Common myeloid progenitor, CD34-positive (primary cell): ENCODE measurements around the gene AAGAB.

ENCODE experiments used
- CTCF ChIA-PET: fragments of 350-600 bp; sonication (Branson Sonifier 250); formaldehyde crosslinking; loops from one replicate; lab custom pipeline; 2021; ENCODE audit warnings: antibody characterized with exemption; lab: Charles Lee
- POLR2A ChIA-PET: fragments of 350-600 bp; sonication (Branson Sonifier 250); formaldehyde crosslinking; loops from one replicate; lab custom pipeline; 2021; ENCODE audit warnings: antibody characterized with exemption; lab: Charles Lee
- DNase-seq, 3 donors: peaks; one replicate each; pipeline versions ENCODE4 v3.0.0 to v3.0.0-alpha.2; 2013
- H3K27ac ChIP-seq, 2 experiments: 1 replicate in 1 of 2; 2 replicates in 1 of 2; pipeline ENCODE4 v1.7.0; 2013; ENCODE audit warnings: inconsistent platforms in 2 of 2, low read length in 2 of 2, mild to moderate bottlenecking in 2 of 2, low read depth in 1 of 2, moderate library complexity in 1 of 2; ENCODE audit not compliant: severe bottlenecking in 2 of 2, insufficient read depth in 1 of 2, poor library complexity in 1 of 2
- H3K27me3 ChIP-seq, 5 experiments: replicated peaks in 2 of 5; 1 replicate in 3 of 5; 2 replicates in 2 of 5; pipeline versions ENCODE4 v1.6.1 to v1.7.0; 2013; ENCODE audit warnings: low read length in 4 of 5, mild to moderate bottlenecking in 2 of 5, moderate library complexity in 2 of 5, inconsistent platforms in 1 of 5; ENCODE audit not compliant: insufficient read depth in 5 of 5, control insufficient read depth in 4 of 5
- H3K36me3 ChIP-seq, 4 experiments: 1 replicate in 2 of 4; 2 replicates in 2 of 4; pipeline versions ENCODE4 v1.6.1 to v1.7.0; 2013; ENCODE audit warnings: low read length in 3 of 4, control low read depth in 1 of 4, mild to moderate bottlenecking in 1 of 4; ENCODE audit not compliant: control insufficient read depth in 4 of 4, insufficient read depth in 4 of 4
- H3K4me1 ChIP-seq, 4 experiments: 1 replicate in 3 of 4; 2 replicates in 1 of 4; pipeline versions ENCODE4 v1.6.1 to v1.7.1; 2013; ENCODE audit warnings: low read length in 3 of 4, mild to moderate bottlenecking in 3 of 4, control low read depth in 1 of 4, inconsistent platforms in 1 of 4, moderate library complexity in 1 of 4; ENCODE audit not compliant: control insufficient read depth in 4 of 4, insufficient read depth in 4 of 4; ENCODE audit errors: control extremely low read depth in 1 of 4
- H3K4me3 ChIP-seq, 7 experiments: 1 replicate in 4 of 7; 2 replicates in 3 of 7; pipeline versions ENCODE4 v1.5.1 to v1.7.0; 2013; ENCODE audit warnings: mild to moderate bottlenecking in 7 of 7, low read length in 6 of 7, moderate library complexity in 6 of 7, inconsistent platforms in 2 of 7, low read depth in 2 of 7, control low read depth in 1 of 7; ENCODE audit not compliant: insufficient read depth in 4 of 7, control insufficient read depth in 1 of 7; ENCODE audit errors: extremely low read depth in 1 of 7
- H3K9me3 ChIP-seq, 5 experiments: 1 replicate in 4 of 5; 2 replicates in 1 of 5; pipeline versions ENCODE4 v1.6.1 to v1.7.1; 2013; ENCODE audit warnings: low read length in 4 of 5, mild to moderate bottlenecking in 2 of 5, inconsistent platforms in 1 of 5, low read depth in 1 of 5, moderate library complexity in 1 of 5; ENCODE audit not compliant: control insufficient read depth in 4 of 5, insufficient read depth in 2 of 5; ENCODE audit errors: control extremely low read depth in 1 of 5
- WGBS: methylation state at CpG from one replicate; pipeline ENCODE4 v1.1.5; 2013; ENCODE audit not compliant: insufficient coverage; 5-methylcytosine and 5-hydroxymethylcytosine counted together

AAGAB gene

DNA sequence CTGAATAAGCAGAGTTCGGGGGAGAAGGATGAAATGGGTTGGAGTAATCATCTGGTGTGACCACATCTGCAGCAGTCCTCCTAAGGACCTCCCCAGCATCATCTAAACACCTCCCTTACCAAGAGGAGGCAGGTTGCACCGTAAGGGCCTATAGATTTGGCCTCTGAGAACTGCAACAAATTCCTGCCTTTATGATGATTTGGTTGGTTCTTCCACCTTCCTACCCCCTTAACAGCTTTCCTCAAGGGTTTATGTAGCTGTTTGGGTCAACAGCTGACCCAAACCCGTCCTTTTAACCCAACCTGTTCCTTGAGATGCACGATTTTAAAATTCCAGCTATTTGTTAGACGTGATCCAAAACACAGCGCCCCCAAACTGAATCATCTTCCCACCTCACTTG, 58.2 kb downstream of the AAGAB start:
- WGBS = 97% methylated on average over 4 of the region's 6 CpGs
- no peaks in the 10 kb centered on the region for H3K9me3 ChIP-seq
- H3K4me3 ChIP-seq = no peak overlapping the region
- POLR2A ChIA-PET = no interaction called here
- DNase-seq = no peak
- H3K4me1 ChIP-seq = peaks cover 0 to 20% (median 3%) of the 10 kb centered on the region in 4 experiments
- CTCF ChIA-PET = interaction anchor here (0.6 kb wide), 1 partner anchor 531 kb away, joined by 3 read pairs; no protein-coding TSS in a partner anchor
- no peak overlapping the region for H3K27ac ChIP-seq
- peaks cover 6 to 37% (median 16%) of the 10 kb centered on the region in 4 experiments for H3K36me3 ChIP-seq
- no peaks in the 10 kb centered on the region for H3K27me3 ChIP-seq

DNA sequence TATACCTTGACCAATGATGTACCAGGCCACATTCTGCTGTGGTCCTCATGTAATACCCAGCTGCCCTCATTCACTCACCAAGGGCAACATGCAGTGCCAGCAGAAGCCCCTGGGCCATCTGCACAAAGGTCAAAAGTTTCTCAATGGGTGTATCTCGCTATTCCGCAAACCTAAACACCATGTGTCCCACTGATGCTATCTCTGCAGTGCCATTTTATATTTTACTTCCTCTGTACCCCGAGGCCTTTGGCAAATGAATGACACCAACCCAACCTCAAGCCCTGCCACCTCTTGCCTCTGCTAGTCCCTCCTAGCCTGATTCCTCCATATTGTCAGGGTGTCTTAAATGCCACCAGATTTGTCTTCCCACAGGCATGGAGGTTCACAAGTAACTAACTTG, 59.2 kb downstream of the AAGAB start:
- peaks cover 9 to 43% (median 25%) of the 10 kb centered on the region in 4 experiments for H3K36me3 ChIP-seq
- CTCF ChIA-PET = interaction anchor here (1.9 kb wide), 1 partner anchor 10 kb away, joined by 4 read pairs; no protein-coding TSS in a partner anchor
- no peaks in the 10 kb centered on the region for H3K9me3 ChIP-seq
- no peaks in the 10 kb centered on the region for H3K27me3 ChIP-seq
- POLR2A ChIA-PET = no interaction called here
- no peak overlapping the region for H3K4me3 ChIP-seq
- no peak overlapping the region for H3K27ac ChIP-seq
- DNase-seq = no peak
- 80% methylated on average over 3 of the region's 3 CpGs for WGBS
- H3K4me1 ChIP-seq = peaks cover 0 to 10% (median 2%) of the 10 kb centered on the region in 4 experiments

DNA sequence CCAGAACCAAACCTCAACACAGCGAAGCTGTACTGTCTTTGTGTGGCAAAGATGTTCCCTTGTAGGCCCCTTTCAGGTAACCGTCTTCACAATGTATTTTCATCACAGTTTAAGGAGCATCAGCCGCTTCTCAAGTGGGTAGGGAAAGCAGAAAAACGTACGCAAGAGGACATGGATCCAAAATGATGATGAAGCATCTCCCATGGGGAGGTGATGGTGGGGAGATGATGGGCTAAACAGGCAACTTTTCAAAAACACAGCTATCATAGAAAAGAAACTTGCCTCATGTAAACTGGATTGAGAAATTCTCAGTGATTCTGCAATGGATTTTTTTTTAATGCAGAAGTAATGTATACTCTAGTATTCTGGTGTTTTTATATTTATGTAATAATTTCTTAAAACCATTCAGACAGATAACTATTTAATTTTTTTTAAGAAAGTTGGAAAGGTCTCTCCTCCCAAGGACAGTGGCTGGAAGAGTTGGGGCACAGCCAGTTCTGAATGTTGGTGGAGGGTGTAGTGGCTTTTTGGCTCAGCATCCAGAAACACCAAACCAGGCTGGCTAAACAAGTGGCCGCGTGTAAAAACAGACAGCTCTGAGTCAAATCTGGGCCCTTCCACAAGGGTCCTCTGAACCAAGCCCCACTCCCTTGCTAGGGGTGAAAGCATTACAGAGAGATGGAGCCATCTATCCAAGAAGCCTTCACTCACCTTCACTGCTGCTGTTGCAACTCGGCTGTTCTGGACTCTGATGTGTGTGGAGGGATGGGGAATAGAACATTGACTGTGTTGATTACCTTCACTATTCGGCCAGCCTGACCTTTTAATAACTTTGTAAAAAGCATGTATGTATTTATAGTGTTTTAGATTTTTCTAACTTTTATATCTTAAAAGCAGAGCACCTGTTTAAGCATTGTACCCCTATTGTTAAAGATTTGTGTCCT, 60.0 kb downstream of the AAGAB start:
- no peaks in the 10 kb centered on the region for H3K27me3 ChIP-seq
- peaks cover 10 to 41% (median 31%) of the 10 kb centered on the region in 4 experiments for H3K36me3 ChIP-seq
- POLR2A ChIA-PET = interaction anchor here (0.6 to 0.8 kb wide), 2 partner anchors 8 to 422 kb away, joined by 3 read pairs; no protein-coding TSS in a partner anchor
- DNase-seq = no peak
- no peak overlapping the region for H3K4me3 ChIP-seq
- CTCF ChIA-PET = interaction anchor here (1.9 kb wide), 1 partner anchor 11 kb away, joined by 4 read pairs; no protein-coding TSS in a partner anchor
- peaks cover 0 to 7% (median 2%) of the 10 kb centered on the region in 4 experiments for H3K4me1 ChIP-seq
- H3K27ac ChIP-seq = no peak overlapping the region
- no peaks in the 10 kb centered on the region for H3K9me3 ChIP-seq
- WGBS = 88% methylated on average over 5 of the region's 9 CpGs

DNA sequence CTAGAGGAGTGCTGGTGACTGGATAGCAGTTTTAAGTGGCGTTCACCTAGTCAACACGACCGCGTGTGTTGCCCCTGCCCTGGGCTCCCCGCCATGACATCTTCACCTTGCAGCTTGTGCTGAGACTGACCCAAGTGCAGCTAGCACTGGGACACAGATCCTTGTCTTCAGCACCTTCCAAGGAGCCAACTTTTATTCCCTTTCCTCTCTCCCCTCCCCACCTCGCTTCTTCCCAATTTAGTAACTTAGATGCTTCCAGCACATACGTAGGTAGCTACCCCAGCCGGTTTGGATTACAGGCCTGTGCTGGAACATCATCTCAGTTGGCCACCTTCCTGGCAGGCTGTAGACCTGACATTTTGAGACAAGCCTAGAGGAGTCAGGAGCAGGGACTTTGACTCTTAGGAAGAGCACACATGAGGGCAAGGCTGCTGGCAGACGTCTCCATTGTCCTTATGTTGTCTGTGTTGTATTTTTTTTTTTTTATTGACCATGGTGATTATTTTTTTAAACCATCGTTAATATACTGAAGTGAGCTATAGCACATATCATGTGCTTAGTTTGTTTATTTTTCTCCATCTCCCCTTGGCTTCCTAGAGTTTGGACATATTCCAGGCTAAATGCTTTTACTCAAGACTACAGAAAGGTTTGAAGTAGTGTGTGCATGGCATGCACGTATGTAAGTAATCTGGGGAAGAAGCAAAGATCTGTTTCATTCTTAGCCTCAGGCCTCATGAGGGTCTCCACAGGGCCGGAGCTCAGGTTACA, 61.1 kb downstream of the AAGAB start:
- peaks cover 0 to 2% (median 2%) of the 10 kb centered on the region in 4 experiments for H3K4me1 ChIP-seq
- H3K36me3 ChIP-seq = peaks cover 10 to 51% (median 37%) of the 10 kb centered on the region in 4 experiments
- ChIA-PET POLR2A (interaction anchor here (0.6 kb wide), 1 partner anchor 9 kb away, joined by 3 read pairs; no protein-coding TSS in a partner anchor), CTCF (interaction anchor here (1.9 kb wide), 1 partner anchor 12 kb away, joined by 4 read pairs; no protein-coding TSS in a partner anchor)
- no peak overlapping the region for H3K27ac ChIP-seq
- 93% methylated on average over 11 of the region's 12 CpGs for WGBS
- H3K9me3 ChIP-seq = no peaks in the 10 kb centered on the region
- H3K4me3 ChIP-seq = no peak overlapping the region
- H3K27me3 ChIP-seq = no peaks in the 10 kb centered on the region
- no peak for DNase-seq

DNA sequence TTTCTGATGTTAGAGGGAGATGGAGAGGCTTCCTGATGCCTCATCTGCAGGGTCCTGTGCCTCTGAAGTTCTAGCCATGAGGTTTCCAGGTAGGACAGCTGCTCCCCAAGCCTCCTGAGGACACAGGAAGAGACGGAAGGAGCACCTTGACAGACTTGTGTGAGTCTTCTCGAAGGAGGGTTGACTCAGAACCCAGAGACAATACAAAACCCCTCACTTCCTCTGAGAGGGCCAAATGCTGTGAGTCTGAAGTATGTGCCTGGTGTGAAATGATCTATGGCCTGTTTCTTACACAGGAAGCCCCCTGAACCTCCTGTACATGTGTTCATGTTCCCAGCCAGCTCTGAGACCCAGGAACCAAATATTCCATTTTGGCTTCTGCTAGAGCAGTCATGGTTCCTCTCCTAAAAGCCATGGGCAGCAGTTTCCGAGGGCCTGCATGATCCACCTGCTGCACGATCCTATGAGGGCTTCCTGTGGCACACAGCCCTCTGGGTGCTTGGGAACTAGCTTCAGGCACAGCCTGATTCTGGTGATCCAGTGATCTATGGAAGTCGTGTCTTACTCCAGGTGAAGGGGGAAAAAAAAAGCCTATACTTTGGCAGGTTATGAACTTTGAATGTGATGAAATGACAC, 62.2 kb downstream of the AAGAB start:
- peaks cover 0 to 3% (median 0%) of the 10 kb centered on the region in 4 experiments for H3K4me1 ChIP-seq
- ChIA-PET POLR2A (interaction anchor here (0.7 kb wide), 1 partner anchor 8 kb away, joined by 3 read pairs; no protein-coding TSS in a partner anchor), CTCF (interaction anchor here (1.8 kb wide), 1 partner anchor 26 kb away, joined by 4 read pairs; no protein-coding TSS in a partner anchor)
- no peaks in the 10 kb centered on the region for H3K27me3 ChIP-seq
- no peak for DNase-seq
- peaks cover 13 to 61% (median 43%) of the 10 kb centered on the region in 4 experiments for H3K36me3 ChIP-seq
- H3K4me3 ChIP-seq = no peak overlapping the region
- WGBS = 97% methylated on average over 3 of the region's 5 CpGs
- H3K9me3 ChIP-seq = no peaks in the 10 kb centered on the region
- no peak overlapping the region for H3K27ac ChIP-seq

DNA sequence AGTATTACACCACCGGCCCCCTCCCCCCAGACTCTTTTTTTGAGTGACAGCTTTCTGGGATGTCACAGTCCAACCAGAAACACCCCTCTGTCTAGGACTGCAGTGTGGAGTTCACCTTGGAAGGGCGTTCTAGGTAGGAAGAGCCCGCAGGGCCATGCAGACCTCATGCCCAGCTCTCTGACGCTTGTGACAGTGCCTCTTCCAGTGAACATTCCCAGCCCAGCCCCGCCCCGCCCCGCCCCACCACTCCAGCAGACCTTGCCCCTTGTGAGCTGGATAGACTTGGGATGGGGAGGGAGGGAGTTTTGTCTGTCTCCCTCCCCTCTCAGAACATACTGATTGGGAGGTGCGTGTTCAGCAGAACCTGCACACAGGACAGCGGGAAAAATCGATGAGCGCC, 63.6 kb downstream of the AAGAB start:
- CTCF ChIA-PET = interaction anchor here (1.8 kb wide), 1 partner anchor 28 kb away, joined by 4 read pairs; no protein-coding TSS in a partner anchor
- no peak overlapping the region for H3K4me3 ChIP-seq
- POLR2A ChIA-PET = no interaction called here
- H3K27ac ChIP-seq = no peak overlapping the region
- peaks cover 0 to 16% (median 13%) of the 10 kb centered on the region in 4 experiments for H3K4me1 ChIP-seq
- H3K9me3 ChIP-seq = no peaks in the 10 kb centered on the region
- H3K36me3 ChIP-seq = peaks cover 13 to 66% (median 49%) of the 10 kb centered on the region in 4 experiments
- H3K27me3 ChIP-seq = no peaks in the 10 kb centered on the region
- no peak for DNase-seq
- 100% methylated on average over 3 of the region's 11 CpGs for WGBS
